Measurements from ENCODE around the gene RNASE13.

Gene RNASE13

GRCh38 chr14:21014761-21015190 lies 19.8 kb downstream of the RNASE13 start:
- no peak for TF ChIP-seq TAF1 (IDR thresholded peaks at IDR 0.05; ENCODE audit: borderline replicate concordance, insufficient read depth, low read length)

DNA sequence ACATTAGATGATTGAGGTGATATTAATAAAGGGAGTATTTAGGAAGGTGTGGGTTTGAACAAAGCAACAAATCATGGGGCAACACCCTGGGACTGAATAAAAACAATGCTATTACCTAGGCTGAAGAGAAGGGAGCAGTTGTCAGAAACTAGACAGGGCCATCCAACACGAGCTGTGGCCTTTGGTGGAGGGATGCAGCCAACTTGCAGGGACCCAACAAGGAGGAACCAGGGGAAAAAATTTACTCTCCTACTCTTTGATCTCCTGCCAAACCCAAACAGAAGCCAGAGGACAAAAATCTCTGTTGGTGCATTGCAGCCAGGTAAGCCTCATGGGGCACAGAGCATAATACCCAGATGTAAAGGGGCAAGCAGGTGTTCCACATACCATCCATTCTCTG lies 23.5 kb downstream of the RNASE13 start:
- TF ChIP-seq POLR2AphosphoS5 (IDR thresholded peaks at IDR 0.05; ENCODE audit: low read depth, low read length) (no peak), FOXP2 (optimal IDR thresholded peaks at IDR 0.05; ENCODE audit: borderline replicate concordance, extremely low read depth, extremely low read length, insufficient read depth) (no peak), SIN3A (IDR thresholded peaks at IDR 0.05; ENCODE audit: borderline replicate concordance, insufficient read depth, low read length) (no peak), REST (IDR thresholded peaks at IDR 0.05; ENCODE audit: insufficient read depth in 1 of 2, low read depth in 2 of 2, low read length in 2 of 2) (no peak), TAF1 (IDR thresholded peaks at IDR 0.05; ENCODE audit: borderline replicate concordance, insufficient read depth, low read length) (no peak)

DNA sequence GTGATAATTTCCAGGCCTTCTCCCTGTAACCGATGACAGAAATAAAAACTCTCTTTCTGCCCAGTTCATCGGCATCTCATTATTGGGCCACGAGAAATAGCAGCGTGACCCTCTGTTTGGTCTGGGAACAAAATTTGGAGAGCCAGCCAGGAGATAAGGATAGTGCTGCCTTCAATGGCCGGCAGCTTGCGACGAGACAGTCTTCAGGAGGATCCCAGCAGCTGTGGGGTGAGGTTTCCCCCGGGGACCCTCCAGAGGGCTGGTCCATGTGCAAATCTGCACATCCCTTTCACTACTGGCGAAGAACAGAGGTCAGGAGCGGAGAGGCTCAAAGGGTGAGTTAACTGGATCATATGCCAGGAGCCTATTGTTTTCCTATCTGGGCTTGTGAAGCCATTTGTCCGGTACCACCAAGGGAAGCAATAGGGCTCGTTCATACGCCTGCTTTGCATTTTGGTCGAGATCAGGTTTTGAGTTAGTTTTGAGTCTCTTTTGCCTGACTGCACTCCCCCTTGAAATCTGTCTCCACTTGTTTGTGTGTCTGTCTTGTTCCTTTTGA lies 30.7 kb downstream of the RNASE13 start:
- TF ChIP-seq POLR2AphosphoS5 (IDR thresholded peaks at IDR 0.05; ENCODE audit: low read depth, low read length) (no peak), REST (IDR thresholded peaks at IDR 0.05; ENCODE audit: insufficient read depth in 1 of 2, low read depth in 2 of 2, low read length in 2 of 2) (no peak), TAF1 (IDR thresholded peaks at IDR 0.05; ENCODE audit: borderline replicate concordance, insufficient read depth, low read length) (no peak), SIN3A (IDR thresholded peaks at IDR 0.05; ENCODE audit: borderline replicate concordance, insufficient read depth, low read length) (no peak), FOXP2 (optimal IDR thresholded peaks at IDR 0.05; ENCODE audit: borderline replicate concordance, extremely low read depth, extremely low read length, insufficient read depth) (no peak)

DNA sequence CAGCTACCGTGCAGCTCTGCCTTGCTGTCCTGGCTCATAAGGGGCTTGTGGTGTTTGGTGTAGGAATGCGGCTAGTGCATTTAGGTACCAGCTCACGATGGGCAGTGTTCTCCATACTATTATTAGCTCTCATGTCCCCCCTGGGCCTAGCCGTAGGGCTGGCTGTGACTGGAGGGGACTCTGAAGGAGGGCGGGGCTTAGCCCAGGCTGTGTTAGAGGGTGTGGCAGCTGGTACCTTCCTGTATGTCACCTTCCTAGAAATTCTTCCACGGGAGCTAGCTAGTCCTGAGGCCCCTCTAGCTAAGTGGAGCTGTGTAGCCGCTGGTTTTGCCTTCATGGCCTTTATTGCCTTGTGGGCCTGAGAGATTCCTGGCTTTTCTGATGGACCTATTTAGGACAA lies 33.4 kb downstream of the RNASE13 start:
- TF ChIP-seq TAF1 (IDR thresholded peaks at IDR 0.05; ENCODE audit: borderline replicate concordance, insufficient read depth, low read length) (no peak), FOXP2 (optimal IDR thresholded peaks at IDR 0.05; ENCODE audit: borderline replicate concordance, extremely low read depth, extremely low read length, insufficient read depth) (no peak), SIN3A (IDR thresholded peaks at IDR 0.05; ENCODE audit: borderline replicate concordance, insufficient read depth, low read length) (no peak), POLR2AphosphoS5 (IDR thresholded peaks at IDR 0.05; ENCODE audit: low read depth, low read length) (no peak), REST (IDR thresholded peaks at IDR 0.05; ENCODE audit: insufficient read depth in 1 of 2, low read depth in 2 of 2, low read length in 2 of 2) (no peak)

DNA sequence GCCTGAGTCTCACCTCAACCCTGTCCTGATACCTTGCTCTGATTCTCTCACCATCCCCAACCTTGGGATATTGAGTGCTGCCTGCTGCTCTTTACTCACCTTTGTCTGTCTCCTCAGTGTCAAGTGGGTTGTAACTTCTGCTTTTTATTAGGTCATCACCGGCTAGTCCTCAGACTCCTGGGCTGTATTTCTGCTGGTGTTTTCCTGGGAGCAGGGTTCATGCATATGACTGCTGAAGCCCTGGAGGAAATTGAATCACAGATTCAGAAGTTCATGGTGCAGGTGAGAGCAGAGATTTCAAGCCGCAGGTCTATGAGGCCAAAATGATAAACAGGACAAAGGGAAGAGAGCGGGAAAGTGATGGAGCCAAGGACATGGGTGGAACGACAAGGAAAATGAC lies 35.0 kb downstream of the RNASE13 start:
- no peak for TF ChIP-seq REST (IDR thresholded peaks at IDR 0.05; ENCODE audit: insufficient read depth in 1 of 2, low read depth in 2 of 2, low read length in 2 of 2)
- no peak for TF ChIP-seq SIN3A (IDR thresholded peaks at IDR 0.05; ENCODE audit: borderline replicate concordance, insufficient read depth, low read length)
- no peak for TF ChIP-seq FOXP2 (optimal IDR thresholded peaks at IDR 0.05; ENCODE audit: borderline replicate concordance, extremely low read depth, extremely low read length, insufficient read depth)
- no peak for TF ChIP-seq POLR2AphosphoS5 (IDR thresholded peaks at IDR 0.05; ENCODE audit: low read depth, low read length)
- no peak for TF ChIP-seq TAF1 (IDR thresholded peaks at IDR 0.05; ENCODE audit: borderline replicate concordance, insufficient read depth, low read length)

Data from PFSK-1 (cell line).